Tibial nerve (tissue), 4 donors: Measurements from ENCODE around the gene TMEM9. TPM values are rescaled to one million over a fixed set of nuclear protein-coding genes. Genes with fewer than 3 reads are reported as not detected.

Experiments
- DNase-seq, 2 donors: peaks; one replicate each; pipeline ENCODE4 v3.0.0-alpha.2; 2019; ENCODE audit warnings: low spot score in 2 of 2
- H3K27ac ChIP-seq, 4 donors: fragments of 200-600 bp; sonication (generic) in 3 of 4; one replicate each; pipeline ENCODE4 v1.5.1; 2017 to 2019; ENCODE audit warnings: mild to moderate bottlenecking in 1 of 4
- H3K27me3 ChIP-seq, 2 donors: fragments of 200-600 bp; sonication (generic) in 1 of 2; one replicate each; pipeline versions ENCODE4 v1.5.1 to v1.6.0; 2017 to 2019
- H3K36me3 ChIP-seq, 3 donors: fragments of 200-600 bp; sonication (generic); one replicate each; pipeline ENCODE4 v1.5.1; 2018 to 2019
- H3K4me1 ChIP-seq, 4 donors: fragments of 200-600 bp; sonication (generic) in 3 of 4; one replicate each; pipeline ENCODE4 v1.5.1; 2017 to 2019
- H3K4me3 ChIP-seq, 4 donors: fragments of 200-600 bp; sonication (generic) in 3 of 4; one replicate each; pipeline ENCODE4 v1.5.1; 2017 to 2019; ENCODE audit warnings: mild to moderate bottlenecking in 1 of 4, moderate library complexity in 1 of 4
- H3K9me3 ChIP-seq, 4 donors: fragments of 200-600 bp; sonication (generic) in 3 of 4; one replicate each; pipeline ENCODE4 v1.5.1; 2017 to 2019
- EP300 ChIP-seq, 2 donors: sonication (generic); formaldehyde crosslinking; IDR thresholded peaks; one replicate each; pipeline ENCODE4 v1.6.1; 2017; ENCODE audit warnings: antibody characterized with exemption in 2 of 2, mild to moderate bottlenecking in 1 of 2
- POLR2A ChIP-seq, 2 donors: fragments of 450-650 bp; IDR thresholded peaks; one replicate each; pipeline ENCODE4 v1.6.1; 2017; ENCODE audit warnings: antibody characterized with exemption in 2 of 2, mild to moderate bottlenecking in 2 of 2, moderate library complexity in 2 of 2
- whole genome bisulfite sequencing, 2 donors: methylation state at CpG; one replicate each; pipeline ENCODE4 v1.1.5; 2018; 5-methylcytosine and 5-hydroxymethylcytosine counted together
- total RNA-seq, 4 donors: library from RNA; depleted of rRNA; stranded (reverse); fragments of >200 nt; gene quantifications; one replicate each; pipeline ENCODE4 v1.1.0, GENCODE V29; 2016
- TF ChIP-seq, protein P1 (sequence below), 5 experiments: fragments of 200-600 bp in 3 of 5; fragments of 450-650 bp in 2 of 5; sonication (generic) in 3 of 5; IDR thresholded peaks; one replicate each; pipeline ENCODE4 v1.5.1; 2016 to 2019; ENCODE audit warnings: antibody characterized with exemption in 5 of 5, mild to moderate bottlenecking in 3 of 5, moderate library complexity in 2 of 5

Gene TMEM9
- total RNA-seq, 4 donors from 2014 or later = 57.9 to 73.9 (median 66.3) TPM

DNA sequence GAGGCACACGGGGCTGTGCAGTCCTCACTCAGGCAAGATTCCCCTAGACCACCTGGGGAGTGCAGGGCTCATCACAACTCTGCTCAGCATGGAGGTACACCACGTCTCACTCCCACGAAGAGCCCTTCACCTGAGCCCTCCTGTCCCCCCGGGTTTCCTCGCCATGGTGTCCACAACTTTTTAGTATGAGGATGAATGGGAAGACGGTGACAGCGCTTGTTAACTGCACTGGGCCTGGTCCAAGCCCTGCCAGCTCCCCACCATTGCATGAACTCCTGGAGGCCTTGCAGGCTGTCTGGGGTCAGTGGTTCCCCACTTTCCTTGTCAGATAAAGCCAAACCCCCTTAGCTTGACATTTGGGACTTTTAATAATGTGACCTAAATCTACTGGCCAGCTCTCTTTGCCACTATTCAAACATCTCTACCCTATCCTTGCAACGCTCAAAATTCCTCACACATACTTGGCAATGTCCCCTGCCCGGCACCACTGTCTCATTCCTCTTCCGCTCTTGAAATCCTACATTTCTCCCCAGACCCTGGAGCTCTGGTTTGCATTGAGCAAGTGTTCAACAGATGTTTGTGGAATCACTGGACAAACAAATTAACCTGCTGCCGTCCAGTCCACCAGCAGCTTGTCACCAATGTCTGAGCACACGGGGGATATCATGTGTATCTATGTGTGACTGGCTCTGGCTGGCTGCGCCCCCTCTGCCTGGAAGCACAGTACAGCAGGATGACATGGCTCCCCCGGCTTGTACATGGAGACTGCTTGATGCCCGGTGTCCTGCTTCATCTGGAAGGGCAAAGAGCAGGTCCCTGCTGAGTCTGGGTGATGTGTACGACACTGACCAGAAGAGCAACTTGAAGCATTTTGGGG is 11.2 kb downstream of the TMEM9 start:
- Histone ChIP-seq H3K27me3 (no peaks in the 10 kb centered on the region), H3K4me1 (peaks cover 0 to 24% (median 5%) of the 10 kb centered on the region in 4 donors), H3K9me3 (no peaks in the 10 kb centered on the region), H3K4me3 (no peak overlapping the region), H3K36me3 (peaks cover 0 to 97% (median 0%) of the 10 kb centered on the region in 3 donors), H3K27ac (no peak overlapping the region)
- no peak for DNase-seq
- WGBS, 2 donors = 75 to 83% methylated on average over 16 of the region's 16 CpGs
- TF ChIP-seq EP300 (IDR thresholded peaks at IDR 0.05) (no peak), POLR2A (IDR thresholded peaks at IDR 0.05) (no peak)
- TF ChIP-seq, protein P1, sequence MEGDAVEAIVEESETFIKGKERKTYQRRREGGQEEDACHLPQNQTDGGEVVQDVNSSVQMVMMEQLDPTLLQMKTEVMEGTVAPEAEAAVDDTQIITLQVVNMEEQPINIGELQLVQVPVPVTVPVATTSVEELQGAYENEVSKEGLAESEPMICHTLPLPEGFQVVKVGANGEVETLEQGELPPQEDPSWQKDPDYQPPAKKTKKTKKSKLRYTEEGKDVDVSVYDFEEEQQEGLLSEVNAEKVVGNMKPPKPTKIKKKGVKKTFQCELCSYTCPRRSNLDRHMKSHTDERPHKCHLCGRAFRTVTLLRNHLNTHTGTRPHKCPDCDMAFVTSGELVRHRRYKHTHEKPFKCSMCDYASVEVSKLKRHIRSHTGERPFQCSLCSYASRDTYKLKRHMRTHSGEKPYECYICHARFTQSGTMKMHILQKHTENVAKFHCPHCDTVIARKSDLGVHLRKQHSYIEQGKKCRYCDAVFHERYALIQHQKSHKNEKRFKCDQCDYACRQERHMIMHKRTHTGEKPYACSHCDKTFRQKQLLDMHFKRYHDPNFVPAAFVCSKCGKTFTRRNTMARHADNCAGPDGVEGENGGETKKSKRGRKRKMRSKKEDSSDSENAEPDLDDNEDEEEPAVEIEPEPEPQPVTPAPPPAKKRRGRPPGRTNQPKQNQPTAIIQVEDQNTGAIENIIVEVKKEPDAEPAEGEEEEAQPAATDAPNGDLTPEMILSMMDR (IDR thresholded peaks at IDR 0.05) = no peak

GRCh38 chr1:201142011-201142848 is 12.0 kb downstream of the TMEM9 start:
- Histone ChIP-seq H3K4me3 (no peak overlapping the region), H3K27me3 (no peaks in the 10 kb centered on the region), H3K9me3 (no peaks in the 10 kb centered on the region), H3K27ac (no peak overlapping the region), H3K36me3 (peaks cover 0 to 88% (median 0%) of the 10 kb centered on the region in 3 donors), H3K4me1 (peaks cover 0 to 32% (median 10%) of the 10 kb centered on the region in 4 donors)
- 78 to 81% methylated on average over 16 of the region's 16 CpGs for WGBS, 2 donors
- DNase-seq = no peak
- TF ChIP-seq POLR2A (IDR thresholded peaks at IDR 0.05) (no peak), EP300 (IDR thresholded peaks at IDR 0.05) (no peak)
- TF ChIP-seq, protein P1 (IDR thresholded peaks at IDR 0.05) = no peak

DNA sequence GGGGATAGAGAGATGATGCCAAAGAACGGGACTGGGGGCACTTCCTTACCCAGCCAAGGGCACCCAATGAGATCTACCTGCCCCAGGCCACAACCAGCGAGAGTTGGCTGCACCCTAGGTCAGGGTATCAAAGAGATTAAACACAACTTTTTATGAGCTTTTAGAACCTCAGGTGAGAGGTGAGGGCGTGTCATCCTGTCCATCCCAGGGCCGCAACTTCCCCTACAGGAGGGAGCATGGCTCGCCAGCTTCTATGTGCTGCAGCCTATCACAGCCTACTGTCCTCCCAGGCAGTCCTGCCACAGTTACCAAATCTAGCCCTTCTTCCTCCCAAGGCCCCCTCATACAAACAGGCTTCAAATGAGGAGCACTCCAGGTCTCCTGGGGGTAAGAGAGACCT is 12.9 kb downstream of the TMEM9 start:
- H3K9me3 ChIP-seq = no peaks in the 10 kb centered on the region
- peaks cover 0 to 40% (median 17%) of the 10 kb centered on the region in 4 donors for H3K4me1 ChIP-seq
- no peak overlapping the region for H3K4me3 ChIP-seq
- no peaks in the 10 kb centered on the region for H3K27me3 ChIP-seq
- H3K27ac ChIP-seq = no peak overlapping the region
- DNase-seq = no peak
- H3K36me3 ChIP-seq = peaks cover 0 to 85% (median 0%) of the 10 kb centered on the region in 3 donors
- 85 to 100% methylated on average over 5 of the region's 5 CpGs for WGBS, 2 donors
- TF ChIP-seq POLR2A (IDR thresholded peaks at IDR 0.05) (no peak), EP300 (IDR thresholded peaks at IDR 0.05) (no peak)
- TF ChIP-seq, protein P1 (IDR thresholded peaks at IDR 0.05) = no peak

- Histone ChIP-seq H3K9me3 (no peaks in the 10 kb centered on the region), H3K27ac (no peak overlapping the region), H3K4me3 (no peak overlapping the region), H3K36me3 (peaks cover 0 to 83% (median 0%) of the 10 kb centered on the region in 3 donors), H3K27me3 (no peaks in the 10 kb centered on the region), H3K4me1 (peaks cover 0 to 45% (median 19%) of the 10 kb centered on the region in 4 donors)
- TF ChIP-seq POLR2A (IDR thresholded peaks at IDR 0.05) (no peak), EP300 (IDR thresholded peaks at IDR 0.05) (no peak)
- DNase-seq = no peak
- 91 to 95% methylated on average over 8 of the region's 8 CpGs for WGBS, 2 donors
Observed at GRCh38 chr1:201140941-201141260, 13.4 kb downstream of the TMEM9 start.

DNA sequence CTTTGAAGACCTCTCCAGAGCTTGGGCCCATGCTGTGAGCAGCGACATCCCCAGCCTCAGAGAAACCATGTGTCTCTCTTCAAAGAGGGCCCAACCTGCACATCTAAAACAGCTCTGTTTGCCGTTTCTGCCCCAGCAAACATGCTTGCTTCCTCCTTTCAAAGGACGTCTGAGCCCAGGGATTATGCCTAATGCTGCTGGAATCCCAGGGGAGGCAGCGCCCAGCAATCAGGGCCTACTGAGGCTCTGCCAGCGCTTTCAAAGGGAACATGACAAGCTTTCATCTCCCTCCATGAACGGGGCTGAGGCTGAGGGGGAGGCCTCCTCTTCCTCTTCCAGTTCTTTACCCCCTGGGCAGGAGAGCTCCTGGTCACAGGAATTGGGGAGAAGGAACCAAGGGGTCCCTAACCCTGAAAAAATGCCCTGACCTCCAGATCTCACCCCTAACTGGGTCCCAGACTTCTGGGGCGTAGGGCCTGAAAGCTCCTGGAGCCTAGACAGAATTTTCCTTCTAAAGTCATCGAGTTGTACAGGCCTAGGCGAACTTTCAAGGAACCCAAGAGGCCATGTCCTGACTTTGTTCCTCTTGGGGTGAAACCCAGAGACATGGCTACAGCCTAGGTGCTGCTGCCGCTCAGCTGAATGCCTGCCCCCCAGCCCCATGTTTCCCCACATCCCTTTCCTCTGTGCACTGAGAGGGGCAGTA is 13.9 kb downstream of the TMEM9 start:
- TF ChIP-seq EP300 (IDR thresholded peaks at IDR 0.05) (no peak), POLR2A (IDR thresholded peaks at IDR 0.05) (no peak)
- TF ChIP-seq, protein P1 (IDR thresholded peaks at IDR 0.05) = no peak
- peaks cover 0 to 83% (median 0%) of the 10 kb centered on the region in 3 donors for H3K36me3 ChIP-seq
- no peak overlapping the region for H3K27ac ChIP-seq
- peaks cover 0 to 46% (median 19%) of the 10 kb centered on the region in 4 donors for H3K4me1 ChIP-seq
- 77 to 86% methylated on average over 10 of the region's 10 CpGs for WGBS, 2 donors
- no peak overlapping the region for H3K4me3 ChIP-seq
- no peak for DNase-seq
- no peaks in the 10 kb centered on the region for H3K9me3 ChIP-seq
- H3K27me3 ChIP-seq = no peaks in the 10 kb centered on the region
